AG10803 (cell line): ENCODE measurements around the gene PDP2.

ENCODE experiments used
- DNase-seq: peaks from one replicate; pipeline ENCODE4 v3.0.0; 2010; ENCODE audit warnings: low read depth
- H3K4me3 ChIP-seq: 2 replicates; pipeline ENCODE4 v1.5.1; 2011; ENCODE audit warnings: mild to moderate bottlenecking, low read length, control low read depth
- TF ChIP-seq, protein P1 (sequence below): conservative IDR thresholded peaks from 2 replicates; pipeline ENCODE4 v1.5.1; 2011; ENCODE audit warnings: mild to moderate bottlenecking, low read length, control low read depth, inconsistent platforms

PDP2 gene

DNA sequence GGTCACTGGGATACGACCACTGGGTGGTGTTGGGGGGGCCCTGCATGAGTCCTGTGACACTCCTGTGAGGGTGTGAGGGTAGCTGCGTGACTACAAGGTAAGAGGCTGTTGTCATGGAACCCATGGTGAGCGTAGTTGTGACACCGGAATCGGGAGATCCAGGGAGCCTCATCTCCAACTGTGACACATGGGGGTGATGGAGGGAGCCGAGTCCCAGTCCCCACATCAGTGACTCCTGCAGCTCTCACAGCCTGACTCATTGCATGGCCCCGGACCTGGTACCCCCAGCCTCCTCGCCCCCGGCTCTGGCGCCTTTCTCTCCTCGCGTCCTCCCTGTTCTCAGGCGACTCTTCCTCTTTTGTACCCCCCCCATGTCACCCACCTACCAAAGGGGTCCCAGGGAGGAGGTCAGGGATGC, 24.1 kb downstream of the PDP2 start:
- H3K4me3 ChIP-seq = no peak overlapping the region
- no peak for DNase-seq
- TF ChIP-seq, protein P1, sequence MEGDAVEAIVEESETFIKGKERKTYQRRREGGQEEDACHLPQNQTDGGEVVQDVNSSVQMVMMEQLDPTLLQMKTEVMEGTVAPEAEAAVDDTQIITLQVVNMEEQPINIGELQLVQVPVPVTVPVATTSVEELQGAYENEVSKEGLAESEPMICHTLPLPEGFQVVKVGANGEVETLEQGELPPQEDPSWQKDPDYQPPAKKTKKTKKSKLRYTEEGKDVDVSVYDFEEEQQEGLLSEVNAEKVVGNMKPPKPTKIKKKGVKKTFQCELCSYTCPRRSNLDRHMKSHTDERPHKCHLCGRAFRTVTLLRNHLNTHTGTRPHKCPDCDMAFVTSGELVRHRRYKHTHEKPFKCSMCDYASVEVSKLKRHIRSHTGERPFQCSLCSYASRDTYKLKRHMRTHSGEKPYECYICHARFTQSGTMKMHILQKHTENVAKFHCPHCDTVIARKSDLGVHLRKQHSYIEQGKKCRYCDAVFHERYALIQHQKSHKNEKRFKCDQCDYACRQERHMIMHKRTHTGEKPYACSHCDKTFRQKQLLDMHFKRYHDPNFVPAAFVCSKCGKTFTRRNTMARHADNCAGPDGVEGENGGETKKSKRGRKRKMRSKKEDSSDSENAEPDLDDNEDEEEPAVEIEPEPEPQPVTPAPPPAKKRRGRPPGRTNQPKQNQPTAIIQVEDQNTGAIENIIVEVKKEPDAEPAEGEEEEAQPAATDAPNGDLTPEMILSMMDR = no peak

DNA sequence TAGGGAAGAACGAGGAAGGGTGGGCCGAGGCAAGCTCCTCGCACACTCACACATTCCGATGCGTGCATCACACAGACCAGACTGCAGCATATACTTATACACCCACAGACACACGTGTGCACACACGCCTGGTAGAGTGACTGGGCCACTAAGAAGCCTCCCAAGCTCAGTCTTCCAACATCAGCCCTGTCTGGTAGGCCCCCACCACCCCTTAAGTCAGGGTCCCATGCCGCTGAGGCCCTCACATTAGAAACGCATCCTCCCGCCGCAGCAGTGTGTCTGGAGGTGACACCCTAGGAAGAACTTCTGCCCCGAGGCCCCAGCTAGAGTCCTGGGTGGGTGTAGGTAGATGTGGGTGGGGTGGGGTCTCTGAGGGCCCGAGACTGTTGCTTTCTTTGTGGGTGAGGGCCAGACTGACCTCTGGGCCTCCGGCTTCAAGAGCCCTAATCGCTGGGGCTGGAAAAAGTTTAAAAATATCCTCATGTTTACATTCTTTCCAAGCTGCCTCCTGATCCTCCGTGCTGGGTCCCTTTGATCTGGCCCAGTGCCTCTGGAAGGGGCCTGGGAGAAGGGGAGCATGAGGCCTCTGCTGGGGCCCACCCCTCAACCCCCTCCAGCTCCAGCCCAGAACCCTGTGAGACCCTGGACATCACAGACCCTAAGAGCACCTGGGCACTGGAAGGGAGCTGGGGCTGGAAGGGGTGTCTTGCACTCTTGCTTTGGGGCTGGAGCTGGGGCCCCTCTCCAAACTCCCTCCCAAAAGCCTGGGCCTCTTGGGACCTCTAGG, 24.7 kb downstream of the PDP2 start:
- DNase-seq = no peak
- TF ChIP-seq, protein P1 = no peak
- no peak overlapping the region for H3K4me3 ChIP-seq

DNA sequence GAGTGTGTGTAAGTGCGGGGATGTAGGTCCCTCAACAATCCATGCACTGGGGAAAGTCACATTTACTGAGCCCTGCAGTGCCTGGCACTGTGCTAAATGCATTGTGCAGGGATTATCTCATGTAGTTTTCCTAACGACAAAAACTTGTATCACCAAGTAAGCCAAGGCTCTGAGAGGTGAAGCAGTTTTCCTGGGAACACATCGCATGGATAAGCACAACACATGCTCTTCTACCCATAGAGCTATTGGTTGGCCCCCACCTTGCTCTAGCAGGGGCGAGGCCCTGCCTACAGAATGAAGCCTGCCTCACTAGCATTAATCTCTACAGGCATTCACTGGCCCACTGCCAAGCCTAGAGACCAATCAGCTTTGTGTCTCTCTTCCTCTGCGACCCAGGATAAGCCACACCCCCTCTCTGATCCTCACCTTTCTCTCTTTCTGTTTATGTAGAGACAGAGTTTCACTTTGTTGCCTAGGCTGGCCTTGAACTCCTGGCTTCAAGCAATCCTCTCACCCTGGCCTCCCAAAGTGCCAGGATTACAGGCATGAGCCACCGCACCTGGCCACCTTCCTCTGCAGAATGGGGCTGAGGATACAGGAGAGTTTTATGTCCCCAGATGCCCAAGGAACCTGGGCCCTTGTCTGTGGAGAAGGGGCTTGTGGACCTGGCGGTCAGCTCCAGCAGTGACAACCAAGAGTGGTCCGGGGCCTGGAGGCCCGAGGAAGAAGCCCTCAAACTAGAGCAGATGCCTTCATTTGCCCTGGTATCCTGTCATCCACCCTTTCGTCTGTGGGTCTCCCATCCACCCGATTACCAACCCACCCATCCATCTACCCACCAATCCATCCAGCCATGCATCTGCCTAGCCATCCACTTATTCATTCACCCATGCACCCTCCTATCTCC, 25.6 kb downstream of the PDP2 start:
- H3K4me3 ChIP-seq = no peak overlapping the region
- no peak for DNase-seq
- TF ChIP-seq, protein P1 = no peak

DNA sequence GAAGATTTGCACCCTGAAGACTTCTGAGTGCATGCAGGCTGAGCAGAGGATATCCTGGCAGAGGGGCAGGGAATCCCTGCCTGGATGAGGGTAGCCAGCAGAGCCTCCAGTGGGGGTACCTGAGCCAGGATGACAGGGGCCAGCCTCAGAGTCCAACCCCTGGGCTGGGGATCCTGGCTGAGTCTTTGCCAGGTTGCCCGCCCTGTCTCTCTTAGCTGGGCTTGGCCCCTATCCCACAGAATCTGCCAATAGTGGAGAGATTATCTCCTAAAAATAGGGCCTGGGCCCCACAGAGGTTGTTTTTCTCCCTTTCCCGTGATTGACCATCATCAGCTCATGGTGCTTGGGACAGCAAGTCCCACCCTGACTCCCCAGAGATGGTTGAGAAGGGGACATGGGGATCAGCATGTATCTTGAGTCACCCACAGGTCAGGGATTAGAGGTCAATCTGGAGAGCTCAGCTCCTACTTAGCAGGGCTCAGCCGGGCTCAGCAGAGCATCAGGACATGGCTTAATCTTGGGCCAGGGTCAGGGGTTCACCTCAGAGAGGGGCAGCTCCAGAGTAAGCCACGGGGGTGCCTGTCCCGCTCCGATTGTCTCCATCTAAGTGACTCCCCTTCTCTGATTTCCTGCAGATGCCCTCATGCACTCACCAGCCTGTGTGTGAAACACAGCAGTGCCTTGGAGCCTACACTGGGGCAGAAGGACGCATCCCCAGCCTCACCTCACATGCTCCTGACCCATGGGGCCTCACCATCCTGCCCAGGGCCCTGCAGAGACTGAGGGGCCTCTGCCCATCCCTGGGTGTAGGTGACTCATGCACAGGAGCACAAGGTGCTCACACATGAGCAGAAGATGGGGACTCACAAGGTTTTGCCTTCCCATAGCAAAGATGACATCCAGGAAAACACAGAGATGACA, 26.9 kb downstream of the PDP2 start:
- no peak overlapping the region for H3K4me3 ChIP-seq
- no peak for DNase-seq
- TF ChIP-seq, protein P1 = no peak

DNA sequence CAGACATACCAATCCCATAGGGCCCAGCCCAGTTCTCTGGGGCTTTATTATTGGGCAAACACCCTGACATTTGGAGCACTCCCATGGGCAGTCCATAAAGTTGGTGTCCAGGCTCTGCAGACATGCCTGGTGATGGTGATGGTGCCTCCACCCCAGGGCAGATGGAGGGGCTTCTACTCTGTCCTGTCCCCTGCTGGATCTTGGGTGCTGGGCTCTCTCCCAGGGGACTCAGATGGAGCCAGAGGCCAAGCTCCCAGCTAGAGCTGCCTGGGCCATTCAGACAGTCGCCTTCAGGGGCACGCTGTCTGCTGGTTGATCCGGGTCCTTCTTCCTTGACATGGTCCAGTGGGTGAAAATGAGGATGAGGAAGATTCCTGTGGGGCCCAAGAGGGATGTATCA, 27.8 kb downstream of the PDP2 start:
- no peak for DNase-seq

More for the DNA sequence above, 27.8 kb downstream of the PDP2 start:
- H3K4me3 ChIP-seq = no peak overlapping the region
- TF ChIP-seq, protein P1 = no peak
